DMS 273 (cell line): ENCODE measurements around the gene TTC28.

Experiments
- DNase-seq: peaks from one replicate; lab custom pipeline; 2025; ENCODE audit not compliant: unreplicated experiment; lab: John Stamatoyannopoulos, UW

TTC28 gene

DNA sequence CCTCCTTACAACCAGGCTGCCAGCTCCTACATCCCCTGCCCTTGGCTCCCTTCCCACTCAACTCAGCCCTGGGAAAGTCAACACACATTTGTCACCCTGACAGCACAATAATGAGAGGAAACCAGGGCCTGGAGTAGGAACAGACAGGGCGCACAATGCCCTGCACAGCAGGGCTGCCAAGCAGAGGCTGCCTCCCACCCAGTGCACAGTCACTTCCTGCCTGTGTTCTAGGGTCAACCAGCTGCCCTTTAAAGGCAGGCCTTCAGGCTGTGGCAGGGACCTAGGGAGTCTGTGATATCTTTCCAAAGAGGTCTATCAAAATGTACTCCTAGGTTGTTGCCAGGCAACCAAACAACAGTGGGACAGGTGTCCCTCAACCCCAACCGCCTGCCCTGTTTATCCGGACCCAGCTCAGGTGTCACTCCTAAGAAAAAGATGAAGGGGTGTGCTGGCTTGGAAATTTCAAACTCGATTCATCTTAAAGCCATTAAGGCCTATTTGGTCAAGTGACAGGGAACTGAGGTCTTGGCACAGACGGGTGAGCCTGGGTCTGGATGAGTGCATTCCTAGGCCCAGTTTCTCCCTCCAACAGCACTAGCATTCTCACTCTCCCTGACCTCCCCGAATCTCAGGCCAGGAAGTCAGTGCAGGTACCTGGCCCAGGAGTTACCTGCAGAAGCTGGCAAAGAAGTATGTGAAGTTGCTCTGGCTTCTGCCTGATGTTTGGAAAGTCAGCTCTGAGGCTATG lies 650.3 kb downstream of the TTC28 start:
- DNase-seq = peak; percentile 40

- no peak for DNase-seq
Measured at GRCh38 chr22:28027453-28028448, 651.9 kb downstream of the TTC28 start.

GRCh38 chr22:28025866-28026575 lies 653.6 kb downstream of the TTC28 start:
- no peak for DNase-seq

GRCh38 chr22:28025333-28025732 lies 654.3 kb downstream of the TTC28 start:
- DNase-seq = no peak

DNA sequence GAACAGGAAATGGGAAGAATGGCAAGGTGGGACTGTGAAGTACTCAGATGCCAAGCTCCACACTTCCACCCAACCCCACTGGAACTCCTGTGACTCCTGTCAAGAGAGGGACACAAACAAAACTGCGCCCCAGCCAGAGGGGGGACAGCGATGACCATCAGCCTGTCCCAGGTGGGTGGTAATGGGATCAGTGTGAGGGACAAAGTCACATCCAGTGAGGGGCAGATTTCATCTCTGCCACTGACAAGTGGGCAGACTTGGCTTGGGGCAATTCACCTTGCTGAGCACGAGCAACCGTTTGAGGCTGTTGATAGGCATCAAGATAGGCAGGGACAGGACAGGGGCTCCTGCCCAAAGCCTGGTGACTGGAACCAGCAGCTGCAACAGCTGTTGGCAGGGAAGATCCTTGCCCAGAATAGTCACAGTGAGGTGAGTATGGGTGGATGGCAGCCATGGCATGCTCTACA lies 655.2 kb downstream of the TTC28 start:
- no peak for DNase-seq

DNA sequence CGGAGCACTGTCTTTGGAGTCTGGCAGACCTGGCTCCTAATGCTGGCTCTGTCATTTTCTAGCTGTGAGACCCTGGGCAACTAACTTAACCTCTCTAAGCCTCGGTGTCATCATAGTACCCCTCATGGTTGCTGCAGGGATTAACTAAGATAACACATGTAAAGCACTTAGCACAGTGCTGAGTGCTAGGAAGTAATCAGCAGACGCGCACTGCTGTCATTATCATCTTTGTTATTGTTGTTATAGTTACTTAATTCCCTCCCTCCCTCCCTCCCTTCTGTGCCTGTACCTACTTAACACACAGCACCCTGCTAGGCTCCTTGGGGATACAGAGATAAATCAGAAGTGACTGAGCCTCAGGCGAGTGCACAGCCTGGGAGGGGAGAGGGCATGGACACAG lies 655.9 kb downstream of the TTC28 start:
- no peak for DNase-seq

DNA sequence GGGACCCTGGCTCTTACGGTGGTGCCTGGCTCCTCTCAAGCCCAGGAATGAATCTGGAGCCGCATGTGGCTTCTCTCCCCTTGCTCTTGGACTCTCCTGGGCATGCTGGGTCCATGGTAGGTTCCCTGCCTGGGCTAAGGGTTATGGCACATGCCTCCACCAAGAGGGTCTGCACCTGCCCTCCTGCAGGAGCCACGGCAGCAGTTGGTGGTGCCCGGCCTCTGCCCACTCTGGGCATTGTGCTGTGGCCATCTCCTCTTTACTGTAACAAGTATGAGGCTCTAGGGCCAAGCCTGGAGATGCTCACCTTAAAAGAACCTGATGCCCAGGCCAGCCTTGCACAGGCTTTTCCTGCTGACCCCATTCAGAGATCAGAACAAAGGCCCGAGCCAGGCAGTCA lies 656.6 kb downstream of the TTC28 start:
- no peak for DNase-seq

GRCh38 chr22:28021998-28022660 lies 657.5 kb downstream of the TTC28 start:
- no peak for DNase-seq

- peak; percentile 40 for DNase-seq
Measured at GRCh38 chr22:28021116-28021997, 658.3 kb downstream of the TTC28 start.

DNA sequence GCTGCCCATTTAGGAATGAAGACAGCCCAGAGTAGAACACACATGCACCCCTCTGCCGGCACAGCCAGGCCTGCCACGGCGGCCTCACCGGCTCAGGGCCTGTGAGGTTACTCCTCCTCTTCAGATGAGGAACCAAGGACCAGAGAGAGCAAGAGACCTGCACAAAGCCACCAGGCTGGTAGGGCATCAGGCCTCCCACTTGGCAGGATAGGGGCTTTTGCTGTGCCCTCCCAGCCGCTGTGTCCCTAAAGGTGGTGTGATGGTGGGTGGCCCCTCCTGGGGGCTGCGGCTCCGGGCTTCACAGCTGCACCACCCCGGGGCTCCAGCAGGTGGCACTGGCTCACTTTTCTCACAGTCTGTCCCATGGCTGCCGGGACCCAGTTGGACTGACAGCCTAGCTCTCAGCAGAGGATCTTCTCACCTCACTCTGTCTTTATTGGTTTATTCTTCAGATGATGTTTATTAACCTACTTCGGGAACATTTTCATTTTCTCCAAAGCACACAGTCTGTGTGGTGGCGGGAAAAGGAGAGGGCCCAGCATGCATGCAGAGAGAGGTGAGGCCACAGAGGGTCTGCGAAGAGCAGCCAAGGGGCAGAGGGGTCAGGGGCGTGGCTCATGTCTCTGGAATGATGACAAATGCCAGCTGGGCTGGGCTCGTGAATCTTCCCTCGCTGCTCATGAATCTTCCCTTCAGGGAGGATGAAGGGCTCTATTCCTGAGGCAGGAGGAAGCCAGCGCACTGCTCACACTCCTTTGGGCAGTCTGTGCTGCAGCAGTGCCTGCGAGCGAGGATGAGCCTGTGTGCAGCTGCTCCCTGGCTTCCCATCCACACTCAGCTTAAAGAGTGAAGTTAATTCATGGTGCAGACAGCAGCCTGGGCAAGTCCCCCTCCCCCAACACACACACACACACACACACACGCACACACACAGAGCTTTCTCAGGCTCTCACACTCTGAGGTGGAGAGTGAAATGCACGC lies 659.5 kb downstream of the TTC28 start:
- DNase-seq = peak; percentile 71

- no peak for DNase-seq
Measured at GRCh38 chr22:28019360-28019759, 660.3 kb downstream of the TTC28 start.

DNA sequence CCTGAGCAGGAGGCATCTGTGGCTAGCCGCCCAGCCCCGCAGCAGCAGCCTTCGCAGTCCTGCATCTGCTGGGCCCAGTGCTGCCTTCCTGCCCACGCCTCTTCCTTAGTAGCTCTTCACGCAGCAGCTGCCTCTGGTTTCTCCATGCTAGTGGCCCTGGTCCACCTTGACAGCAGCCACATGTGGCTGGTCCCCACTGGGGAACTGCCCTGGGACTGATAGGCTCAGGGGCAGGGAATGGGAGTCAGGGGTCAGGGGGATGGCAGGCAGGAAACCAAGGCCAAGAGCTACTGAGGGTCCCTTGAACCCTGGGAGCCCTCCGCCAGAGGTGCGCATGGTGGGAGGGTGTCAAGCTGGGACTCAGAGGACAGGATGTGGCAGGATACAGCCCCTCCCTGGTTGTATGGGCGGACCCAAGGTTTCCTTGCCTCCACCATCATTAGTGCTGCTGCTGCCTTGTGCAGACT lies 661.1 kb downstream of the TTC28 start:
- DNase-seq = no peak

DNA sequence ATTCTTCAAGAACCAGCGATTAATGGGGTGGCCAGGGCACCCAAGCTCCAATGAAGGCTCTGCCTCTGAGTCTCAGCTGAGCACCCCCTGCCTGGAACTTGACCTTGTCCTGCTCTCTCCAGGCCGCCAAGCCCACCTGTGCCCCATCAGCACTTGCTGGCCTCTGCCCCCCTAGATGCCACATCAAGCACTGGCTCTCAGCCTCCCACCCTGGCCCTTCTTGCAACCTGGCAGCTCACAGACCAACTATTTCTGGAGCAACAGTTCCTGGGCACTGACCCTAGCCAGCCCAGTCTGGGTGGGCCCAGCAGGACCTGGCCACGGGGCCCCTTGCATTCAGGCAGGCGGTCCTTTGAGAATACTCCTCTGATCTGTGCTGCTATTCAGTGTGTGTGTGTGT lies 661.8 kb downstream of the TTC28 start:
- DNase-seq = no peak

GRCh38 chr22:28017558-28017820 lies 662.2 kb downstream of the TTC28 start:
- no peak for DNase-seq

DNA sequence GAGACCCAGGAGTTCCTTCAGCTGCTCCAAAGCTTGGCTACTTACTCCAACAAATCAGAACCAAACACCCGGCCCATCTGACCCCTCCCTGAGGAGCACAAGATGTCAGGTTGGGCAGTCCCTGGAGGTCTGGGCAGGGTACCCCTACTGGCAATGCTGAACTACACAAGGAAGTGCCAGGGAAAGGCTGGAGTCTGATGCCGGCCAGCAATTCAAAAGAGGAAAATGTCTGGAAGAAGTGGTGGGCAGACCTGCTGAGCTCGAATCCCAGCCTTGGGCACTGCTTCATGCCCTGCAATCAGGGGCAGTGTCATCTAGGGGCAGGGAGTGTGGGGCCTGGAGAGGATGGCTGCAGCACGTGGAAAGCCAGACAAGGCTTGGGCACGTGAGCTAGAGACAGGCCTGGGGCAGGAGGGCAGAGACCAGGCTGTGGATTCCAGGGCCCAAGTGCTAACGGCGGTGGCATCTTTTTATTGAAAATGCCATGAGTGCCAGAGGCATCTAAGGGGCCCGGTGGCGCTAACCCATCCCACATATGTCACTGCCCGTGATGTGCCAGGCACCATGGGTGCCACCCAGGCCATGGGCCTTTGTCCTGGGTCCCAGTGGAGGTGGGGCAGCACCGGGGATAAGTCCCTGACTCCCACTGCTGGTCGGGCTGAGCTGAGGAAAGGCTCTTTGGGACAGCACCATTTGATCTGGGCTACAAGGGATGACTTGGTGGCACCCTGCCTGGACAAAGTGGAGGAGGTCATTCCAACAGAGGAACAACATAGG lies 662.7 kb downstream of the TTC28 start:
- DNase-seq = no peak

- DNase-seq = no peak
Measured at GRCh38 chr22:28015676-28016601, 663.7 kb downstream of the TTC28 start.

DNA sequence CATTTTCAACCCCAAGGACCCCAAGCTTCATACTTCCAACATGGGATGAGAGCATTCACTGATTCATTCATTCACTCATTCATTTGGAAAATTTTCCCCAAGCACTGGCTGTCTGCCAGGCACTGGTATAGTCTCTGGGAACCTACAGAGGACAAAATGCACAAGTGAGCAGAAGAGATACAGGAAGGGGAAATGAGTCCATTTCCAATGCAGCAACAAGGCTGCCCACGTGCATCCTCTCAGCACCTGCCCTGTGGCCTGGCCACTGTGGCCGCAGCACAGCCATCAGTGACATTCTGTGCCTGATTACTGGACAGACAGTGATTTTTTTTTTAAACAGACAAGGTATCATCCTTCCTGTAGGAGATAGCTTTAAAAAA lies 664.6 kb downstream of the TTC28 start:
- no peak for DNase-seq
